Hepatocyte (in vitro differentiated cells): ENCODE data around the gene HES4. TPM values are rescaled to one million over a fixed set of nuclear protein-coding genes. Genes with fewer than 3 reads are reported as not detected.

Experiments
- DNase-seq: peaks from one replicate; pipeline ENCODE4 v3.0.0-alpha.2; 2016; ENCODE audit warnings: low spot score
- H2AFZ ChIP-seq: fragments of 200-600 bp; sonication (generic); 2 replicates; pipeline ENCODE4 v1.6.0; 2016; ENCODE audit warnings: antibody characterized with exemption, mild to moderate bottlenecking
- H3K27ac ChIP-seq: fragments of 200-600 bp; sonication (generic); 2 replicates; pipeline ENCODE4 v1.5.1; 2016; ENCODE audit warnings: mild to moderate bottlenecking
- H3K27me3 ChIP-seq: fragments of 200-600 bp; sonication (generic); 2 replicates; pipeline ENCODE4 v1.6.1; 2016
- H3K36me3 ChIP-seq: fragments of 200-600 bp; sonication (generic); replicated peaks from 2 replicates; pipeline ENCODE4 v1.5.1; 2016; ENCODE audit warnings: low read depth; ENCODE audit not compliant: insufficient read depth
- H3K4me1 ChIP-seq: fragments of 200-600 bp; sonication (generic); 2 replicates; pipeline ENCODE4 v1.5.1; 2016; ENCODE audit warnings: mild to moderate bottlenecking, moderate library complexity; ENCODE audit not compliant: insufficient read depth
- H3K4me2 ChIP-seq: fragments of 200-600 bp; sonication (generic); 2 replicates; pipeline ENCODE4 v1.6.0; 2016
- H3K4me3 ChIP-seq: fragments of 200-600 bp; sonication (generic); 2 replicates; pipeline ENCODE4 v1.5.1; 2016; ENCODE audit warnings: mild to moderate bottlenecking
- H3K79me2 ChIP-seq: fragments of 200-600 bp; sonication (generic); 2 replicates; pipeline ENCODE4 v1.6.0; 2017; ENCODE audit warnings: mild to moderate bottlenecking
- H3K9me2 ChIP-seq: fragments of 200-600 bp; sonication (generic); replicated peaks from 2 replicates; pipeline ENCODE4 v1.6.0; 2017; ENCODE audit warnings: mild to moderate bottlenecking; ENCODE audit not compliant: insufficient read depth
- H3K9me3 ChIP-seq: fragments of 200-600 bp; sonication (generic); 2 replicates; pipeline ENCODE4 v1.5.1; 2016; ENCODE audit warnings: low read depth, mild to moderate bottlenecking
- H4K20me1 ChIP-seq: fragments of 200-600 bp; sonication (generic); 2 replicates; pipeline ENCODE4 v1.6.0; 2016; ENCODE audit warnings: mild to moderate bottlenecking; ENCODE audit not compliant: insufficient read depth, poor library complexity, severe bottlenecking
- EZH2 ChIP-seq: fragments of 200-600 bp; sonication (generic); IDR thresholded peaks from 2 replicates; pipeline ENCODE4 v1.6.1; 2016; ENCODE audit warnings: antibody characterized with exemption, mild to moderate bottlenecking, borderline replicate concordance
- EZH2phosphoT487 ChIP-seq: fragments of 200-600 bp; sonication (generic); IDR thresholded peaks from one replicate; pipeline ENCODE4 v1.6.1; 2018; ENCODE audit warnings: antibody characterized with exemption, mild to moderate bottlenecking, low read depth, moderate library complexity; ENCODE audit not compliant: unreplicated experiment, severe bottlenecking
- WGBS: methylation state at CpG from one replicate; pipeline ENCODE4 v1.1.6; 2016; ENCODE audit warnings: low lambda C conversion rate; ENCODE audit errors: missing lambda C conversion rate; 5-methylcytosine and 5-hydroxymethylcytosine counted together
- polyA plus RNA-seq: library from polyadenylated mRNA; unstranded; fragments of >200 nt; fragmentation: Nextera tagmentation; extraction: Ambion mirVana; gene quantifications from 2 replicates; pipeline ENCODE4 v1.2.1, GENCODE V29; 2016
- total RNA-seq: library from RNA; depleted of rRNA; stranded (reverse); fragments of >200 nt; gene quantifications from 2 replicates; pipeline ENCODE4 v1.2.3, GENCODE V29; 2014
- TF ChIP-seq, protein P1 (sequence below): fragments of 200-600 bp; sonication (generic); IDR thresholded peaks from 2 replicates; pipeline ENCODE4 v1.5.1; 2016; ENCODE audit warnings: antibody characterized with exemption, mild to moderate bottlenecking; ENCODE audit not compliant: poor library complexity

The HES4 gene
- total RNA-seq: 21.4 and 28.7 TPM in 2 replicates
- 74.5 and 107 TPM in 2 replicates for polyA plus RNA-seq

GRCh38 chr1:999725-1000356 is at the start of gene HES4:
Gene HES4, minus strand, starts transcription at chr1:1000097. Its CDS starts 124 bp downstream, at chr1:999973.
- Histone ChIP-seq H3K4me3 (peak within 1 kb of the TSS; percentile 73), H2AFZ (peak within 1 kb of the TSS; percentile 47), H3K27ac (peak within 1 kb of the TSS; percentile 99), H3K9me3 (no peaks in the 10 kb centered on the region), H4K20me1 (no peaks in the 10 kb centered on the region), H3K4me1 (peaks cover 17% of the 10 kb centered on the region), H3K9me2 (no peaks in the 10 kb centered on the region), H3K4me2 (peak within 1 kb of the TSS; percentile 95), H3K27me3 (peaks cover 16% of the 10 kb centered on the region), H3K36me3 (no peaks in the 10 kb centered on the region), H3K79me2 (peaks cover 16% of the 10 kb centered on the region)
- TF ChIP-seq, protein P1, sequence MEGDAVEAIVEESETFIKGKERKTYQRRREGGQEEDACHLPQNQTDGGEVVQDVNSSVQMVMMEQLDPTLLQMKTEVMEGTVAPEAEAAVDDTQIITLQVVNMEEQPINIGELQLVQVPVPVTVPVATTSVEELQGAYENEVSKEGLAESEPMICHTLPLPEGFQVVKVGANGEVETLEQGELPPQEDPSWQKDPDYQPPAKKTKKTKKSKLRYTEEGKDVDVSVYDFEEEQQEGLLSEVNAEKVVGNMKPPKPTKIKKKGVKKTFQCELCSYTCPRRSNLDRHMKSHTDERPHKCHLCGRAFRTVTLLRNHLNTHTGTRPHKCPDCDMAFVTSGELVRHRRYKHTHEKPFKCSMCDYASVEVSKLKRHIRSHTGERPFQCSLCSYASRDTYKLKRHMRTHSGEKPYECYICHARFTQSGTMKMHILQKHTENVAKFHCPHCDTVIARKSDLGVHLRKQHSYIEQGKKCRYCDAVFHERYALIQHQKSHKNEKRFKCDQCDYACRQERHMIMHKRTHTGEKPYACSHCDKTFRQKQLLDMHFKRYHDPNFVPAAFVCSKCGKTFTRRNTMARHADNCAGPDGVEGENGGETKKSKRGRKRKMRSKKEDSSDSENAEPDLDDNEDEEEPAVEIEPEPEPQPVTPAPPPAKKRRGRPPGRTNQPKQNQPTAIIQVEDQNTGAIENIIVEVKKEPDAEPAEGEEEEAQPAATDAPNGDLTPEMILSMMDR: no peak
- TF ChIP-seq EZH2phosphoT487 (no peak), EZH2 (no peak)
- 2% methylated on average over 56 of the region's 95 CpGs for WGBS
- peak; percentile 97 for DNase-seq

- Histone ChIP-seq H4K20me1 (no peaks in the 10 kb centered on the region), H3K27me3 (no peaks in the 10 kb centered on the region), H3K9me3 (no peaks in the 10 kb centered on the region), H3K27ac (no peak overlapping the region), H3K4me2 (no peak overlapping the region), H2AFZ (no peak overlapping the region), H3K4me3 (no peak overlapping the region), H3K79me2 (no peaks in the 10 kb centered on the region), H3K36me3 (no peaks in the 10 kb centered on the region), H3K9me2 (no peaks in the 10 kb centered on the region), H3K4me1 (no peaks in the 10 kb centered on the region)
- TF ChIP-seq, protein P1: no peak
- TF ChIP-seq EZH2 (no peak), EZH2phosphoT487 (no peak)
- WGBS: 97% methylated on average over 20 of the region's 28 CpGs
- DNase-seq: no peak
Measured at GRCh38 chr1:1048765-1049164, 48.9 kb upstream of the HES4 start.

DNA sequence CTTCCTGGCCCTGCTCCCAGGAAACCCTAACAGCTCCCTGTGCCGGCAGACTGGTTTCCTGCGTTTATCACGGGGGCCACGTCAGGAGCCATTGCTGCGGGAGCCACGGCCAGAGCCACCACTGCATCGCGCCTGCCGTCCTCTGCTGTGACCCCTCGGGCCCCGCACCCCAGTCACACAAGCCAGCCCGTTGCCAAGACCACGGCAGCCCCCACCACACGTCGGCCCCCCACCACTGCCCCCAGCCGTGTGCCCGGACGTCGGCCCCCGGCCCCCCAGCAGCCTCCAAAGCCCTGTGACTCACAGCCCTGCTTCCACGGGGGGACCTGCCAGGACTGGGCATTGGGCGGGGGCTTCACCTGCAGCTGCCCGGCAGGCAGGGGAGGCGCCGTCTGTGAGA is 48.1 kb upstream of the HES4 start:
- Histone ChIP-seq H3K36me3 (no peaks in the 10 kb centered on the region), H3K9me2 (no peaks in the 10 kb centered on the region), H3K4me3 (no peak overlapping the region), H3K9me3 (no peaks in the 10 kb centered on the region), H3K4me1 (no peaks in the 10 kb centered on the region), H3K4me2 (no peak overlapping the region), H2AFZ (no peak overlapping the region), H3K27me3 (no peaks in the 10 kb centered on the region), H3K27ac (no peak overlapping the region), H4K20me1 (no peaks in the 10 kb centered on the region), H3K79me2 (no peaks in the 10 kb centered on the region)
- TF ChIP-seq EZH2phosphoT487 (no peak), EZH2 (no peak)
- TF ChIP-seq, protein P1: no peak
- WGBS: 94% methylated on average over 3 of the region's 25 CpGs
- no peak for DNase-seq
